ENCODE measurements around the gene KRT1.

The KRT1 gene

DNA sequence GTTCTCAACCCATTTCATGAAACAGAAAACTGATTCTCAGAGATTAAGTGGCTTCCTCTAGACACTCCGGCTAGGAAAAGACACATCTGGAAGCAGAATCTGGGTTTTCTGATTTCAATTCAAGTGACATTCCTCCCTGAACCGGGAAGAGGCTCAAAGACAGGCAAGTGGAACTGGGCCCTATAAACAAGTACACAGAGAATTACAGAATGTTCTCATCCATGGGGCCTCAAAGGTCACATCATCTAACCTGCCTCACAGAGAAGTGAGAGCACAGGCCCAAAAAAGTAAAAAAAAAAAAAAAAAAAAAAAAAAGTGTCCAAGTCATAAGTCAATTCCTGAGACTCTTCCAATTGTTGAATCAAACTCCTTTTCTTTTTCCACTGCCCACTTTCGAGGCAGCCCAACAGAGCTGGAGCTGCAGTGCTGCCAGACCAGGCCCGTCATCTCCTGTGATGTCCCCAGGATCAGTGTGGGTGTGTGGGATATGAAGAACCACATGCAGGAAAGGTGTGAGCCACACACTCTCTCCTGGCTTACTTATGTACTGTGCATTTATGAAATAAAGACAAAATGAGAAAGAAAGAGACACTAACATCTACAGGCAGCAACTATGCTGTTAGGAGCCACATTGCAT lies 2.8 kb upstream of the KRT1 start:
- Histone ChIP-seq H3F3A (ENCODE audit: control insufficient read depth, insufficient read depth) (no peaks in the 10 kb centered on the region), H3K9me2 (replicated peaks; ENCODE audit: control insufficient read depth, low read length) (no peaks in the 10 kb centered on the region), H3K79me2 (ENCODE audit: control insufficient read depth, low read length) (no peaks in the 10 kb centered on the region), H3K9me3 (ENCODE audit: control insufficient read depth, insufficient read depth, low read length) (no peaks in the 10 kb centered on the region), H3K27ac (ENCODE audit: low read depth, low read length) (no peak overlapping the region), H3K4me3 (ENCODE audit: low read length) (no peak overlapping the region), H3K4me2 (ENCODE audit: low read length) (no peak overlapping the region), H3K36me3 (ENCODE audit: control insufficient read depth, low read length) (no peaks in the 10 kb centered on the region), H3K27me3 (ENCODE audit: control insufficient read depth, low read length) (peaks cover 13% of the 10 kb centered on the region), H4K20me1 (ENCODE audit: control insufficient read depth, insufficient read depth, low read depth, low read length) (no peaks in the 10 kb centered on the region), H3K4me1 (ENCODE audit: control insufficient read depth, low read length) (no peaks in the 10 kb centered on the region)
- TF ChIP-seq EZH2phosphoT487 (IDR thresholded peaks at IDR 0.05; ENCODE audit: borderline replicate concordance, low read length), result no peak
- TF ChIP-seq, protein P1, sequence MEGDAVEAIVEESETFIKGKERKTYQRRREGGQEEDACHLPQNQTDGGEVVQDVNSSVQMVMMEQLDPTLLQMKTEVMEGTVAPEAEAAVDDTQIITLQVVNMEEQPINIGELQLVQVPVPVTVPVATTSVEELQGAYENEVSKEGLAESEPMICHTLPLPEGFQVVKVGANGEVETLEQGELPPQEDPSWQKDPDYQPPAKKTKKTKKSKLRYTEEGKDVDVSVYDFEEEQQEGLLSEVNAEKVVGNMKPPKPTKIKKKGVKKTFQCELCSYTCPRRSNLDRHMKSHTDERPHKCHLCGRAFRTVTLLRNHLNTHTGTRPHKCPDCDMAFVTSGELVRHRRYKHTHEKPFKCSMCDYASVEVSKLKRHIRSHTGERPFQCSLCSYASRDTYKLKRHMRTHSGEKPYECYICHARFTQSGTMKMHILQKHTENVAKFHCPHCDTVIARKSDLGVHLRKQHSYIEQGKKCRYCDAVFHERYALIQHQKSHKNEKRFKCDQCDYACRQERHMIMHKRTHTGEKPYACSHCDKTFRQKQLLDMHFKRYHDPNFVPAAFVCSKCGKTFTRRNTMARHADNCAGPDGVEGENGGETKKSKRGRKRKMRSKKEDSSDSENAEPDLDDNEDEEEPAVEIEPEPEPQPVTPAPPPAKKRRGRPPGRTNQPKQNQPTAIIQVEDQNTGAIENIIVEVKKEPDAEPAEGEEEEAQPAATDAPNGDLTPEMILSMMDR (IDR thresholded peaks at IDR 0.05; ENCODE audit: low read depth, low read length, poor library complexity, severe bottlenecking), result no peak

DNA sequence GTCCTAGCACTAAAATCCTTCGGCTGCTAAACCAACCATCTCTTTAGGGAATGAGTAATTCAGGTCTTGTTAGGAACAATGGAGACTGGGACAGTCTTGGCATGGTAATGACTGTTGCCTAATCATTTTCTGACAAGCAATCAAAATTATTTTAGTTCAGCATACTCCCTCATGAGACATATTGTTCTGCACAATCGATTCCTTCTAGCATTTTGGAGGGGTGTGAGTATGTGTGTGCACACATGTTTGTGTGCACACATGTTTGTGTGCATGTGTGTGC lies 2.1 kb upstream of the KRT1 start:
- Histone ChIP-seq H3K27me3 (ENCODE audit: control insufficient read depth, low read length) (peaks cover 13% of the 10 kb centered on the region), H3K9me3 (ENCODE audit: control insufficient read depth, insufficient read depth, low read length) (no peaks in the 10 kb centered on the region), H3K27ac (ENCODE audit: low read depth, low read length) (no peak overlapping the region), H3F3A (ENCODE audit: control insufficient read depth, insufficient read depth) (no peaks in the 10 kb centered on the region), H3K79me2 (ENCODE audit: control insufficient read depth, low read length) (no peaks in the 10 kb centered on the region), H3K4me1 (ENCODE audit: control insufficient read depth, low read length) (no peaks in the 10 kb centered on the region), H4K20me1 (ENCODE audit: control insufficient read depth, insufficient read depth, low read depth, low read length) (no peaks in the 10 kb centered on the region), H3K4me3 (ENCODE audit: low read length) (no peak overlapping the region), H3K4me2 (ENCODE audit: low read length) (no peak overlapping the region), H3K36me3 (ENCODE audit: control insufficient read depth, low read length) (no peaks in the 10 kb centered on the region), H3K9me2 (replicated peaks; ENCODE audit: control insufficient read depth, low read length) (no peaks in the 10 kb centered on the region)
- TF ChIP-seq, protein P1 (IDR thresholded peaks at IDR 0.05; ENCODE audit: low read depth, low read length, poor library complexity, severe bottlenecking), result no peak
- no peak for TF ChIP-seq EZH2phosphoT487 (IDR thresholded peaks at IDR 0.05; ENCODE audit: borderline replicate concordance, low read length)

DNA sequence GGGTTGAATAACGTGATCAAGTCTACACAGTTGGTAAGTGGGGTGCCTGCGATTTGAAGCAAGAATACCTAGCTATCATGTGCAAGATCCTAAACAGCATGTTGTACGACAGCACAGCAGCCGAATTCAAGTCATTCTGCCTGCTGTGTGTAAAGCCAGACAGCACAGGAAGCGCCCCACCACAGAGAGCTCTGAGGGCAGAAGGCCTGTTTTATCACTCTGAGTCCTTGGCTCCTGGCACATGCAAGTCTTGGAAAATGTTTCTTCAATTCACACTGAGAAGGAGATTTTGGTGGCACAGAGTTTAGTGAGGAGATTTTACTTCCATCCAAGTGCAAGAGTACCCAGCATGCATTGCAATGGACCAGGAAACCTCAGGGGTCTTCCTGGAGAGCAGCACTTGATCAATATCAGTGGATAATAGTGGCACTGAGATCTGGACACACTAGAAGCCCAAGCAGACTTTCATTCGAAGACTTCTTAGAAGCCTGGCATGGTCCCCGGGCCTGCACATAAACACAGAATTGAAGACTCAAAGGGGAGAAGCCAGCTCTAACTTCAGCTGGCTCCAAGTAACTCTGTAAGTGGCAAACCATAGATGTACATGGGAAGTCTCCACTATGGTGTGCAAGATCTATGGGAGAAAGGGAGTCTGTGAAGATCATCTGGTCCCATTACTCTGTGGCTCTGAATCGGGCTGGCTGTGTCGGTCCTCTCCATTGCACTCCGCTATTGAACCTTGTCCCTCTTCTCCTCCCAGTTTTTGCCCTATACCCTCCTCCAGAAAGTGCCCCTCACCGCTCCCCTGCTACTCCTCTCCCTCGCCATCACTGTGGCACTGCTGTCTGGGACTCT lies 1.5 kb upstream of the KRT1 start:
- no peaks in the 10 kb centered on the region for H4K20me1 ChIP-seq (ENCODE audit: control insufficient read depth, insufficient read depth, low read depth, low read length)
- H3K4me3 ChIP-seq (ENCODE audit: low read length), result no peak overlapping the region
- H3K9me2 ChIP-seq (replicated peaks; ENCODE audit: control insufficient read depth, low read length), result no peaks in the 10 kb centered on the region
- no peaks in the 10 kb centered on the region for H3K36me3 ChIP-seq (ENCODE audit: control insufficient read depth, low read length)
- no peak overlapping the region for H3K4me2 ChIP-seq (ENCODE audit: low read length)
- no peaks in the 10 kb centered on the region for H3K9me3 ChIP-seq (ENCODE audit: control insufficient read depth, insufficient read depth, low read length)
- no peaks in the 10 kb centered on the region for H3K4me1 ChIP-seq (ENCODE audit: control insufficient read depth, low read length)
- no peak overlapping the region for H3K27ac ChIP-seq (ENCODE audit: low read depth, low read length)
- TF ChIP-seq EZH2phosphoT487 (IDR thresholded peaks at IDR 0.05; ENCODE audit: borderline replicate concordance, low read length), result no peak
- TF ChIP-seq, protein P1 (IDR thresholded peaks at IDR 0.05; ENCODE audit: low read depth, low read length, poor library complexity, severe bottlenecking), result no peak
- peaks cover 11% of the 10 kb centered on the region for H3K27me3 ChIP-seq (ENCODE audit: control insufficient read depth, low read length)
- H3F3A ChIP-seq (ENCODE audit: control insufficient read depth, insufficient read depth), result no peaks in the 10 kb centered on the region
- no peaks in the 10 kb centered on the region for H3K79me2 ChIP-seq (ENCODE audit: control insufficient read depth, low read length)

Measured in DOHH2 (cell line).